Left lung (tissue), 10 donors: ENCODE results near the gene GMEB2. TPM values are rescaled to one million over a fixed set of nuclear protein-coding genes. Genes with fewer than 3 reads are reported as not detected.

Experiments used
- ATAC-seq: fragments of 200-7000 bp; cut with Tn5 transposase; one replicate; pipeline ENCODE4 v1.9.1; 2020; ENCODE audit warnings: moderate library complexity
- DNase-seq, 4 donors: peaks; one replicate each; pipeline ENCODE4 v3.0.0-alpha.2; 2013 to 2020
- H3K27ac ChIP-seq, 2 donors: fragments of 200-600 bp; sonication (generic) in 1 of 2; one replicate each; pipeline versions ENCODE4 v1.5.0 to v1.8.0; 2020 to 2021
- H3K27me3 ChIP-seq, 2 donors: fragments of 200-600 bp; sonication (generic) in 1 of 2; one replicate each; pipeline versions ENCODE4 v1.5.0 to v1.8.0; 2020 to 2021
- H3K36me3 ChIP-seq, 2 donors: fragments of 200-600 bp; sonication (generic) in 1 of 2; one replicate each; pipeline versions ENCODE4 v1.5.0 to v1.8.0; 2020 to 2021
- H3K4me1 ChIP-seq, 2 donors: fragments of 200-600 bp; one replicate each; pipeline ENCODE4 v1.8.0; 2021
- H3K4me3 ChIP-seq, 2 donors: fragments of 200-600 bp; sonication (generic) in 1 of 2; one replicate each; pipeline versions ENCODE4 v1.5.0 to v1.8.0; 2020 to 2021; ENCODE audit warnings: mild to moderate bottlenecking in 1 of 2
- H3K9me3 ChIP-seq, 2 donors: fragments of 200-600 bp; sonication (generic) in 1 of 2; one replicate each; pipeline versions ENCODE4 v1.5.0 to v1.8.0; 2020 to 2021
- CTCF ChIP-seq, 2 donors: fragments of 200-600 bp; sonication (generic) in 1 of 2; IDR thresholded peaks; one replicate each; pipeline versions ENCODE4 v1.5.0 to v1.8.0; 2021; ENCODE audit warnings: antibody characterized with exemption in 2 of 2
- intact Hi-C, 2 donors: fragments of 100-400 bp; cut with DNase I; formaldehyde crosslinking; loops; one replicate each; pipeline versions ENCODE4 v1.11.2 to v1.14.2; 2022
- polyA plus RNA-seq, 6 donors: library from polyadenylated mRNA; unstranded; fragments of 120-200 nt; gene quantifications; one replicate each; pipeline ENCODE4 v1.2.1, GENCODE V29; 2013; ENCODE audit not compliant: insufficient read length in 6 of 6
- total RNA-seq, 2 donors: library from RNA; stranded (reverse); fragmentation: NEBNext Ultra II Directional; extraction: Animal tissue kit (Norgen Biotek cat#: 25700); gene quantifications; one replicate each; pipeline ENCODE4 v1.2.1, GENCODE V29; 2021
- donor health status: DM: no; HTN: yes; CAD: no.
- donor health status: DM: no; HTN: no; CAD: no.

The GMEB2 gene
- total and polyA plus RNA-seq, 8 donors: 8.1 to 12.4 (median 10.2) TPM

GRCh38 chr20:63577317-63577894 is 49.5 kb downstream of the GMEB2 start:
- peaks cover 0 to 58% of the 10 kb centered on the region in 2 donors for H3K27me3 ChIP-seq
- H3K36me3 ChIP-seq: peaks cover 0 to 6% of the 10 kb centered on the region in 2 donors
- no peak overlapping the region for H3K27ac ChIP-seq
- TF ChIP-seq CTCF (IDR thresholded peaks at IDR 0.05): no peak
- no peaks in the 10 kb centered on the region for H3K9me3 ChIP-seq
- DNase-seq (no peak), ATAC-seq (no peak)
- intact Hi-C loops: no loop called here
- H3K4me3 ChIP-seq: no peak overlapping the region
- H3K4me1 ChIP-seq: peaks cover 0 to 23% of the 10 kb centered on the region in 2 donors

GRCh38 chr20:63576311-63576710 is 50.6 kb downstream of the GMEB2 start:
- TF ChIP-seq CTCF (IDR thresholded peaks at IDR 0.05): no peak
- no peak overlapping the region for H3K27ac ChIP-seq
- no peak for ATAC-seq
- peaks cover 0 to 15% of the 10 kb centered on the region in 2 donors for H3K36me3 ChIP-seq
- H3K9me3 ChIP-seq: no peaks in the 10 kb centered on the region
- peaks cover 0 to 57% of the 10 kb centered on the region in 2 donors for H3K27me3 ChIP-seq
- no peak overlapping the region for H3K4me3 ChIP-seq
- peaks cover 0 to 30% of the 10 kb centered on the region in 2 donors for H3K4me1 ChIP-seq
- no peak for DNase-seq
- intact Hi-C loops: no loop called here

GRCh38 chr20:63574829-63575743 is 51.8 kb downstream of the GMEB2 start:
- intact Hi-C loops: no loop called here

GRCh38 chr20:63574156-63574828 is 52.6 kb downstream of the GMEB2 start, which contains the start of gene HELZ2:
Gene HELZ2 (minus strand): TSS chr20:63574239. CDS start chr20:63572385, 1,854 bp downstream.
- Histone ChIP-seq H3K36me3 (peaks cover 0 to 31% of the 10 kb centered on the region in 2 donors), H3K27me3 (peaks cover 0 to 56% of the 10 kb centered on the region in 2 donors), H3K27ac (peak within 1 kb of the TSS; percentile 77 to 86), H3K4me1 (peaks cover 0 to 41% of the 10 kb centered on the region in 2 donors), H3K4me3 (peak within 1 kb of the TSS; percentile 82 to 87), H3K9me3 (no peaks in the 10 kb centered on the region)
- no peak for TF ChIP-seq CTCF (IDR thresholded peaks at IDR 0.05)
- ATAC-seq (peak; percentile 94), DNase-seq (peak; percentile 62 to 92 (median 85))
- intact Hi-C loops: no loop called here

More at GRCh38 chr20:63574829-63575743, 51.8 kb downstream of the GMEB2 start:
- peaks cover 0 to 33% of the 10 kb centered on the region in 2 donors for H3K4me1 ChIP-seq
- H3K9me3 ChIP-seq: no peaks in the 10 kb centered on the region
- H3K36me3 ChIP-seq: peaks cover 0 to 24% of the 10 kb centered on the region in 2 donors
- H3K4me3 ChIP-seq: peak overlapping the region in 1 of 2 donors; percentile 82
- H3K27ac ChIP-seq: peak overlapping the region in 1 of 2 donors; percentile 86
- ATAC-seq (no peak), DNase-seq (no peak)
- peaks cover 0 to 55% of the 10 kb centered on the region in 2 donors for H3K27me3 ChIP-seq
- no peak for TF ChIP-seq CTCF (IDR thresholded peaks at IDR 0.05)
